H1 (cell line): Measurements from ENCODE around the gene ACACA. TPM values are rescaled to one million over a fixed set of nuclear protein-coding genes. Genes with fewer than 3 reads are reported as not detected.

Experiments
- CTCF ChIA-PET: fragments of 300-600 bp; sonication (Branson Sonifier 250); formaldehyde crosslinking; loops from one replicate; lab custom pipeline; 2021; ENCODE audit not compliant: partially characterized antibody; lab: Charles Lee
- POLR2A ChIA-PET: fragments of 300-600 bp; sonication (Branson Sonifier 250); formaldehyde crosslinking; loops from one replicate; lab custom pipeline; 2021; ENCODE audit warnings: inconsistent platforms; ENCODE audit not compliant: partially characterized antibody; lab: Charles Lee
- DNase-seq, 2 experiments: peaks; one replicate each; pipeline versions ENCODE4 v3.0.0 to v3.0.0-alpha.2; 2010 to 2022; ENCODE audit warnings: low spot score in 2 of 2, low read depth in 1 of 2, mixed read lengths in 1 of 2
- FAIRE-seq: peaks from 2 replicates; lab custom pipeline; 2011; peaks lifted over from hg19 to GRCh38; lab: Jason Lieb, UNC
- H2AFZ ChIP-seq: 2 replicates; pipeline ENCODE4 v1.8.1; 2012; ENCODE audit warnings: low read length, inconsistent platforms
- H2AK5ac ChIP-seq: 2 replicates; pipeline ENCODE4 v1.6.1; 2013; ENCODE audit warnings: low read depth, low read length
- H2BK120ac ChIP-seq: replicated peaks from 2 replicates; pipeline ENCODE3; 2013; ENCODE audit warnings: low read depth, low read length, inconsistent platforms
- H2BK12ac ChIP-seq: 2 replicates; pipeline ENCODE4 v1.6.1; 2013; ENCODE audit warnings: low read depth, low read length
- H2BK15ac ChIP-seq: 2 replicates; pipeline ENCODE4 v1.6.1; 2013; ENCODE audit warnings: low read length
- H2BK20ac ChIP-seq: 2 replicates; pipeline ENCODE4 v1.6.1; 2013; ENCODE audit warnings: low read length
- H2BK5ac ChIP-seq: 2 replicates; pipeline ENCODE4 v1.6.1; 2013; ENCODE audit warnings: low read depth, low read length
- H3K14ac ChIP-seq: 2 replicates; pipeline ENCODE4 v1.6.1; 2013; ENCODE audit warnings: inconsistent platforms; ENCODE audit not compliant: insufficient read length
- H3K18ac ChIP-seq: 2 replicates; pipeline ENCODE4 v1.6.1; 2013; ENCODE audit warnings: low read length; ENCODE audit errors: extremely low read depth
- H3K23ac ChIP-seq: 2 replicates; pipeline ENCODE4 v1.6.1; 2013; ENCODE audit warnings: inconsistent platforms; ENCODE audit not compliant: insufficient read length
- H3K23me2 ChIP-seq: 2 replicates; pipeline ENCODE4 v1.6.1; 2013; ENCODE audit warnings: low read depth, low read length
- H3K27ac ChIP-seq: 2 replicates; pipeline ENCODE4 v1.6.1; 2011; ENCODE audit warnings: low read depth, low read length, inconsistent platforms
- H3K27me3 ChIP-seq, 4 experiments: replicated peaks in 1 of 4; 1 replicate in 1 of 4; 2 replicates in 3 of 4; pipeline versions ENCODE4 v1.6.1 to v1.8.1; 2011 to 2013; ENCODE audit warnings: low read length in 3 of 4, mild to moderate bottlenecking in 3 of 4, inconsistent platforms in 2 of 4, mixed read lengths in 2 of 4, moderate library complexity in 1 of 4; ENCODE audit not compliant: control insufficient read depth in 3 of 4, insufficient read depth in 3 of 4; ENCODE audit errors: extremely low read depth in 1 of 4
- H3K36me3 ChIP-seq, 4 experiments: 2 replicates each; pipeline versions ENCODE4 v1.6.1 to v1.8.1; 2011 to 2013; ENCODE audit warnings: mild to moderate bottlenecking in 4 of 4, low read length in 3 of 4, moderate library complexity in 2 of 4, control low read depth in 1 of 4, inconsistent platforms in 1 of 4; ENCODE audit not compliant: insufficient read depth in 4 of 4, control insufficient read depth in 2 of 4
- H3K4ac ChIP-seq: replicated peaks from 2 replicates; pipeline ENCODE3; 2013; ENCODE audit warnings: low read length, low read depth, mixed read lengths, inconsistent platforms; ENCODE audit not compliant: insufficient read length
- H3K4me1 ChIP-seq, 4 experiments: replicated peaks in 1 of 4; 1 replicate in 1 of 4; 2 replicates in 3 of 4; pipeline versions ENCODE4 v1.6.1 to v1.8.1; 2011 to 2013; ENCODE audit warnings: low read length in 3 of 4, inconsistent platforms in 2 of 4, mixed read lengths in 1 of 4; ENCODE audit not compliant: insufficient read depth in 4 of 4, control insufficient read depth in 3 of 4
- H3K4me2 ChIP-seq, 2 experiments: 2 replicates each; pipeline versions ENCODE4 v1.6.1 to v1.8.1; 2011 to 2013; ENCODE audit warnings: low read depth in 2 of 2, low read length in 2 of 2, control low read depth in 1 of 2, inconsistent platforms in 1 of 2, mild to moderate bottlenecking in 1 of 2; ENCODE audit not compliant: insufficient read depth in 1 of 2
- H3K4me3 ChIP-seq, 4 experiments: fragments of 200-600, 300-600 bp in 1 of 4; sonication (generic), shearing (Covaris generic), sonication (Bioruptor Twin) in 1 of 4; 2 replicates each; pipeline versions ENCODE4 v1.5.1 to v1.8.1; 2011 to 2016; ENCODE audit warnings: low read length in 4 of 4, low read depth in 3 of 4, control low read depth in 2 of 4, inconsistent platforms in 2 of 4, mild to moderate bottlenecking in 2 of 4, mixed read lengths in 1 of 4, moderate library complexity in 1 of 4; ENCODE audit not compliant: insufficient read depth in 2 of 4; ENCODE audit errors: extremely low read depth in 1 of 4
- H3K56ac ChIP-seq: replicated peaks from 2 replicates; pipeline ENCODE3; 2013; ENCODE audit warnings: low read depth, mild to moderate bottlenecking, mixed read lengths, low read length, inconsistent platforms; ENCODE audit not compliant: insufficient read length
- H3K79me1 ChIP-seq: 2 replicates; pipeline ENCODE4 v1.6.1; 2013; ENCODE audit warnings: low read depth, low read length, control low read depth
- H3K79me2 ChIP-seq, 2 experiments: 2 replicates each; pipeline versions ENCODE4 v1.6.1 to v1.8.1; 2012 to 2013; ENCODE audit warnings: low read length in 2 of 2, mild to moderate bottlenecking in 2 of 2, inconsistent platforms in 1 of 2; ENCODE audit not compliant: insufficient read depth in 2 of 2, control insufficient read depth in 1 of 2
- H3K9ac ChIP-seq, 4 experiments: replicated peaks in 1 of 4; 1 replicate in 1 of 4; 2 replicates in 3 of 4; pipeline versions ENCODE4 v1.6.1 to v1.8.1; 2011 to 2013; ENCODE audit warnings: low read depth in 3 of 4, low read length in 3 of 4, control low read depth in 2 of 4, mild to moderate bottlenecking in 2 of 4, moderate library complexity in 2 of 4, inconsistent platforms in 1 of 4; ENCODE audit errors: extremely low read depth in 1 of 4
- H3K9me3 ChIP-seq, 2 experiments: 2 replicates each; pipeline versions ENCODE4 v1.6.1 to v1.8.1; 2012 to 2013; ENCODE audit warnings: mild to moderate bottlenecking in 2 of 2, moderate library complexity in 2 of 2, control low read depth in 1 of 2, inconsistent platforms in 1 of 2, low read depth in 1 of 2, low read length in 1 of 2, mixed read lengths in 1 of 2; ENCODE audit not compliant: insufficient read depth in 2 of 2
- H4K20me1 ChIP-seq, 2 experiments: replicated peaks in 1 of 2; 2 replicates each; pipeline versions ENCODE3 to v1.8.1; 2011 to 2013; ENCODE audit warnings: inconsistent platforms in 2 of 2, low read length in 2 of 2, mild to moderate bottlenecking in 1 of 2; ENCODE audit not compliant: insufficient read depth in 2 of 2, control insufficient read depth in 1 of 2
- H4K5ac ChIP-seq: 2 replicates; pipeline ENCODE4 v1.6.1; 2013; ENCODE audit warnings: low read length, low read depth, mixed read lengths, inconsistent platforms; ENCODE audit not compliant: insufficient read length
- H4K8ac ChIP-seq: 2 replicates; pipeline ENCODE4 v1.8.0; 2013; ENCODE audit warnings: mild to moderate bottlenecking, moderate library complexity, low read length, inconsistent platforms; ENCODE audit not compliant: insufficient read depth; ENCODE audit errors: extremely low read depth
- H4K91ac ChIP-seq: replicated peaks from 2 replicates; pipeline ENCODE3; 2013; ENCODE audit warnings: low read length, mixed read lengths, inconsistent platforms; ENCODE audit not compliant: insufficient read length
- BACH1 ChIP-seq: IDR thresholded peaks from 2 replicates; pipeline ENCODE4 v1.6.1; 2012; ENCODE audit warnings: low read length, improper control_type of control experiment
- BCL11A ChIP-seq, 2 experiments: IDR thresholded peaks; one replicate each; pipeline ENCODE4 v1.6.1; 2011; ENCODE audit warnings: low read depth in 2 of 2, low read length in 2 of 2, mild to moderate bottlenecking in 2 of 2
- CHD1 ChIP-seq: IDR thresholded peaks from 2 replicates; pipeline ENCODE4 v1.6.1; 2012; ENCODE audit warnings: low read depth, low read length, improper control_type of control experiment
- CHD2 ChIP-seq: IDR thresholded peaks from 2 replicates; pipeline ENCODE4 v1.6.1; 2012; ENCODE audit warnings: low read length, improper control_type of control experiment
- CREB1 ChIP-seq: IDR thresholded peaks from 2 replicates; pipeline ENCODE4 v1.6.1; 2012; ENCODE audit warnings: inconsistent platforms
- CTBP2 ChIP-seq: IDR thresholded peaks from 2 replicates; pipeline ENCODE4 v1.7.0; 2011; ENCODE audit warnings: borderline replicate concordance, mild to moderate bottlenecking, moderate library complexity, mixed read lengths, low read length; ENCODE audit not compliant: insufficient read depth, insufficient read length
- GTF2F1 ChIP-seq: IDR thresholded peaks from 2 replicates; pipeline ENCODE4 v1.6.1; 2012; ENCODE audit warnings: low read depth, low read length, improper control_type of control experiment, borderline replicate concordance
- KDM4A ChIP-seq: IDR thresholded peaks from one replicate; pipeline ENCODE4 v1.7.1; 2012; ENCODE audit warnings: low read depth, mild to moderate bottlenecking, moderate library complexity, low read length, inconsistent platforms; ENCODE audit not compliant: severe bottlenecking
- PHF8 ChIP-seq: fragments of 200-600 bp; sonication (generic); conservative IDR thresholded peaks from 2 replicates; pipeline ENCODE4 v1.7.1; 2012; ENCODE audit warnings: low read depth, mild to moderate bottlenecking, inconsistent platforms, low read length, moderate library complexity
- RFX5 ChIP-seq: IDR thresholded peaks from 2 replicates; pipeline ENCODE4 v1.6.1; 2011; ENCODE audit warnings: low read depth, low read length, improper control_type of control experiment, borderline replicate concordance
- SRF ChIP-seq: IDR thresholded peaks from 2 replicates; pipeline ENCODE4 v1.6.1; 2011; ENCODE audit warnings: mild to moderate bottlenecking, low read depth, low read length, moderate library complexity
- TAF1 ChIP-seq: IDR thresholded peaks from 2 replicates; pipeline ENCODE4 v1.6.1; 2011; ENCODE audit warnings: mild to moderate bottlenecking, low read depth, low read length
- TAF7 ChIP-seq: optimal IDR thresholded peaks from 2 replicates; pipeline ENCODE3; 2011; ENCODE audit warnings: low read depth, mild to moderate bottlenecking, inconsistent platforms, low read length, moderate library complexity, borderline replicate concordance
- WGBS, 2 experiments: shearing (Covaris generic) in 1 of 2; methylation state at CpG; one replicate each; pipeline versions ENCODE4 v1.1.6 to v1.1.7; 2013 to 2015; ENCODE audit warnings: low lambda C conversion rate in 2 of 2, mixed read lengths in 2 of 2, inconsistent platforms in 1 of 2, low coverage in 1 of 2, missing lambda C conversion rate in 1 of 2; ENCODE audit not compliant: insufficient replicate concordance in 2 of 2, insufficient coverage in 1 of 2, insufficient read length in 1 of 2; ENCODE audit errors: extremely low coverage in 1 of 2, missing lambda C conversion rate in 1 of 2; 5-methylcytosine and 5-hydroxymethylcytosine counted together
- polyA plus RNA-seq, 7 experiments: library from polyadenylated mRNA; depleted of rRNA in 3 of 7; stranded (reverse) in 5 of 7; unstranded in 2 of 7; fragments of >200 nt in 5 of 7; fragments of 200-250 nt in 2 of 7; gene quantifications; 1 replicate in 5 of 7; 2 replicates in 1 of 7; 4 replicates in 1 of 7; pipeline versions ENCODE4 v1.2.1 to v1.2.3, GENCODE V29; 2011 to 2013; ENCODE audit warnings: missing spikeins in 2 of 7, mixed read lengths in 2 of 7
- total RNA-seq: library from RNA; stranded (reverse); fragmentation: NEBNext Ultra II Directional; extraction: Animal tissue kit (Norgen Biotek cat#: 25700); gene quantifications from 2 replicates; pipeline ENCODE4 v1.2.1, GENCODE V29; 2021

Gene ACACA
- total and polyA plus RNA-seq, 2 of the 8 experiments (the other 6 are each of a cell fraction or from before 2014, with no cell fraction given) = 74.0 to 160 TPM

GRCh38 chr17:37327341-37328090 is 79.1 kb downstream of the ACACA start:
- Histone ChIP-seq H2BK12ac (no peak overlapping the region), H4K20me1 (peaks cover 2 to 5% of the 10 kb centered on the region in 2 experiments), H2BK5ac (no peak overlapping the region), H3K36me3 (peaks cover 2 to 39% (median 28%) of the 10 kb centered on the region in 4 experiments), H3K23me2 (no peaks in the 10 kb centered on the region), H2BK20ac (no peak overlapping the region), H3K18ac (no peak overlapping the region), H3K4ac (no peak overlapping the region), H4K8ac (no peak overlapping the region), H3K79me2 (peaks cover 0 to 15% of the 10 kb centered on the region in 2 experiments; a peak in 2 of 4 replicates), H2BK15ac (no peak overlapping the region), H2BK120ac (no peak overlapping the region), H4K5ac (no peak overlapping the region), H4K91ac (no peak overlapping the region), H3K27ac (no peak overlapping the region), H3K9ac (no peak overlapping the region), H3K79me1 (peaks cover 5% of the 10 kb centered on the region), H3K56ac (no peak overlapping the region), H2AK5ac (no peak overlapping the region), H3K4me3 (no peak overlapping the region), H3K23ac (no peak overlapping the region), H3K9me3 (no peaks in the 10 kb centered on the region), H3K14ac (no peak overlapping the region), H2AFZ (no peak overlapping the region), H3K4me1 (no peaks in the 10 kb centered on the region), H3K27me3 (no peaks in the 10 kb centered on the region), H3K4me2 (no peak overlapping the region)
- WGBS, 2 experiments = 92% methylated on average over 5 of the region's 5 CpGs; no CpG with 5 or more reads in 1 of the 2 experiments
- CTCF ChIA-PET = interaction anchor here (1.2 kb wide), 1 partner anchor 488 kb away, joined by 3 read pairs; no protein-coding TSS in a partner anchor
- DNase-seq (no peak), FAIRE-seq (no peak)
- POLR2A ChIA-PET = no interaction called here
- no peak for TF ChIP-seq SRF
- TF ChIP-seq BCL11A (IDR thresholded peaks at IDR 0.05; ENCODE audit: low read depth in 2 of 2, low read length in 2 of 2) = no peak
- TF ChIP-seq CTBP2 = no peak
- TF ChIP-seq CHD1 = no peak
- no peak for TF ChIP-seq TAF1
- no peak for TF ChIP-seq CREB1
- TF ChIP-seq RFX5 = no peak
- TF ChIP-seq TAF7 = no peak
- TF ChIP-seq PHF8 = no peak
- no peak for TF ChIP-seq BACH1
- TF ChIP-seq GTF2F1 = no peak
- no peak for TF ChIP-seq KDM4A
- TF ChIP-seq CHD2 = no peak
